Stimulated activated CD4-positive, alpha-beta T cell treated with anti-CD3 and anti-CD28 coated beads, Interleukin-4, amount 100 ng/mL, for 48 hours (primary cell): ENCODE measurements around the gene MAP3K5.
"Not testable (repeated sequence)": the region's sequence is repeated elsewhere in the genome, so short reads cannot be mapped to it uniquely, and the experiment has no call there.

ENCODE experiments used
- DNase-seq, 2 donors: peaks; one replicate each; pipeline ENCODE4 v3.0.0-alpha.2; 2020; ENCODE audit warnings: low read depth in 2 of 2

MAP3K5 gene

GRCh38 chr6:136725124-136725523 lies 67.2 kb downstream of the MAP3K5 start:
- no peak for DNase-seq

- DNase-seq, result peak; percentile 3 to 11
These were observed 68.5 kb downstream of the MAP3K5 start for GRCh38 chr6:136723780-136724179.

- DNase-seq, result no peak
These were observed 70.8 kb downstream of the MAP3K5 start for GRCh38 chr6:136721467-136721866.

- DNase-seq, result no peak
These were observed 72.1 kb downstream of the MAP3K5 start for GRCh38 chr6:136720045-136720770.

- no peak for DNase-seq
These were observed 72.8 kb downstream of the MAP3K5 start for GRCh38 chr6:136719280-136720044.

- DNase-seq, result no peak
These were observed 73.8 kb downstream of the MAP3K5 start for GRCh38 chr6:136718476-136718875.

- DNase-seq, result no peak
These were observed 74.6 kb downstream of the MAP3K5 start for GRCh38 chr6:136717716-136717990.

- DNase-seq, result no peak
These were observed 75.2 kb downstream of the MAP3K5 start for GRCh38 chr6:136716917-136717715.

GRCh38 chr6:136712642-136713041 lies 79.6 kb downstream of the MAP3K5 start:
- DNase-seq, result not testable (repeated sequence)

GRCh38 chr6:136711644-136712043 lies 80.6 kb downstream of the MAP3K5 start:
- DNase-seq, result no peak

GRCh38 chr6:136710877-136711552 lies 81.3 kb downstream of the MAP3K5 start:
- DNase-seq, result no peak

- no peak for DNase-seq
These were observed 82.8 kb downstream of the MAP3K5 start for GRCh38 chr6:136709429-136709828.

- no peak for DNase-seq
These were observed 85.8 kb downstream of the MAP3K5 start for GRCh38 chr6:136706430-136706829.

GRCh38 chr6:136703331-136703865 lies 88.9 kb downstream of the MAP3K5 start:
- DNase-seq, result no peak

GRCh38 chr6:136701045-136701444 lies 91.2 kb downstream of the MAP3K5 start:
- no peak for DNase-seq

GRCh38 chr6:136699358-136699757 lies 92.9 kb downstream of the MAP3K5 start:
- no peak for DNase-seq

GRCh38 chr6:136696783-136697364 lies 95.4 kb downstream of the MAP3K5 start:
- DNase-seq, result no peak

- DNase-seq, result no peak
These were observed 96.0 kb downstream of the MAP3K5 start for GRCh38 chr6:136696238-136696637.

GRCh38 chr6:136695412-136695811 lies 96.9 kb downstream of the MAP3K5 start:
- no peak for DNase-seq

- no peak for DNase-seq
These were observed 99.2 kb downstream of the MAP3K5 start for GRCh38 chr6:136693090-136693489.

GRCh38 chr6:136687894-136688293 lies 104.4 kb downstream of the MAP3K5 start:
- not testable (repeated sequence) for DNase-seq
